Cerebellar nuclear complex (tissue), 1 donor: Measurements from ENCODE around the gene NUSAP1.
"Not testable (repeated sequence)": the region's sequence is repeated elsewhere in the genome, so short reads cannot be mapped to it uniquely, and the experiment has no call there.

ENCODE experiments used
- DNase-seq, 2 experiments: peaks; one replicate each; lab custom pipeline; 2025; lab: John Stamatoyannopoulos, UW

NUSAP1 gene

GRCh38 chr15:41333026-41333562 lies 413 bp downstream of the NUSAP1 start:
- DNase-seq = no peak

- no peak for DNase-seq
These were observed 1.8 kb downstream of the NUSAP1 start for GRCh38 chr15:41334293-41335120.

GRCh38 chr15:41336549-41336948 lies 3.9 kb downstream of the NUSAP1 start:
- DNase-seq = no peak

GRCh38 chr15:41337047-41337446 lies 4.4 kb downstream of the NUSAP1 start:
- no peak for DNase-seq

- DNase-seq = no peak
These were observed 5.2 kb downstream of the NUSAP1 start for GRCh38 chr15:41337631-41338522.

GRCh38 chr15:41340189-41340695 lies 7.6 kb downstream of the NUSAP1 start:
- no peak for DNase-seq

GRCh38 chr15:41341519-41341918 lies 8.8 kb downstream of the NUSAP1 start:
- no peak for DNase-seq

GRCh38 chr15:41347236-41347635 lies 14.6 kb downstream of the NUSAP1 start:
- DNase-seq = no peak

DNA sequence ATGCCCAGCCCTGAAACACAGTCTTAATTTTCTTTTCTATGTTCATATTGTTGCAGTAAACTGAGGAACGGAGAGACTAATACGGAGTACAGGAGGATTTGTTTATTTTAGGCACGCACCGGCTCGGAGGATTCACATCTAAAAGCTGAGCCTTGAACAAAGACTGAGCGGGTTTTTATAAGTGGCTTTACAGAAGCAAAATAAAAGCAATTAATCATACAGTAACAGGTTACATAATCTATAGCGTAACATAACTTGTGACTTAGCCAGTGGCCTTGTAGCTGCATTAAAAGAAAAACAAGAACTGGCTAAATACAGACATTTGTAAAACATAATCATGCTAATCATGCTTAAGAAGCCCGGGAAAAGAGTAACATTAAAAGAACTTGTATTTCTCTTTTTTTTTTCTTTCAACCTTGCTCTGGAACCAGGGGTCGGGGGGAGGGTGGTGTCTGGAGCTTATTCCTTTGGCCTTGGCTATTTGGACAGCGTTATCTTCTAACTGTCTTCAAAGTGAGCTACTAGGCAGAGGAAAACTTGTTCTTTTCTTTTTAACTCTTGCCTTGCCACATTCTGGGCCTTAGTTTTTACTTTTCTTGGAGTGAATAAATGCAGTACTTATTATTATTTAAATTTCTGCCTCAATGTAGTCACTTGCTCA lies 17.5 kb downstream of the NUSAP1 start:
- DNase-seq = no peak

DNA sequence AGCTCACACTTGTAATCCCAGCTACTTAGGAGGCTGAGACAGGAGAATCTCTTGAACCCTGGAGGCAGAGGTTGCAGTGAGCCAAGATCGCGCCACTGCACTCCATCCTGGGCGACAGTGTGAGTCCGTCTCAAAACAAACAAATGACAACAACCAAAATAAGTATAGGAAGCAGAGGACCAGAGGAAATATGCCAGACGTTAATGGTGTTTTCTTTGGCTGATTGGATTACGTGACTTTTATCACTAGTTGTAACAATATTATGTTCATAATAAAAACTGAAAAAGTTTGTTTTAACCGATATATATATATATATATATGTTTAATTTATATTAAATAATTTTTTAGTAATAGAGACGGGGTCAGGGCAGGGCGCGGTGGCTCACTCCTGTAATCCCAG lies 21.7 kb downstream of the NUSAP1 start:
- no peak for DNase-seq

DNA sequence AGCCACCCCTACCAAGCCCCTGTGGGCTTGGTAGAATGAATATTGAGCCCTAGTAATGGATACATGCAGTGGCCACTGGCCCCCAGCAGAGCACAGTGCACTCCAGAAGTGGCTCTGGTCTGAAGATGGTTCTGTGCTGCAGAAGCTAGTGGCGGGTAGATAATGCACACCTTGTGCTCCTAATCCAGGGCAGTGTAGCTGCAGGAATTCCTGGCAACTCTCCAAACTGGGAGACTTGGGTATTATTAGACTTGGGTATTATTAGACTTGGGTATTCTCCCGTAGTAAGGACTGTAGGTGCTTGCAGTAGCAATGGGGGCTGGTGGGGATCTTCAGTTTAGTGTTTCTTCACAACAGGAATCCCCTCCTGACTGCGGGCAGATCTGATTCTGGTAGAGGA lies 34.7 kb downstream of the NUSAP1 start:
- no peak for DNase-seq

DNA sequence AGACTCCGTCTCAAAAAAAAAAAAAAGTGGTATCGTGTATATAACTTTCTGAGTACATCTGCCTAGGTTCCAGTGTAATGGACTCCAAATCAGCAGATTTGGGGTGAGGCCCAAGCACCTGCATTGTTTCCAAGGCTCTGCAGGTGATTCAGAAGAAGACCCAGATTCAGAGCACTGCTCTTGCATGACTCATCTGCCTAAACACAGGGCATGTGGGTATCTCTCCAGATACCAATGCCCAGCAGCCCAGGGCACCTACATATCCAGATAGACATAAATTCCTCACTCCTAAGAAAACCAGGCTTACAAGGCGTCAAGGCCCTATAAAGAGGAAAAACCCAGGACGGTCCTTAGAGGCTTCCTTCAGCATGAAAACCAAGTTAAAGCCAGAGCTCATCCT lies 45.3 kb downstream of the NUSAP1 start:
- DNase-seq = no peak

GRCh38 chr15:41383974-41384749 lies 51.5 kb downstream of the NUSAP1 start:
- not testable (repeated sequence) for DNase-seq

- no peak for DNase-seq
These were observed 55.0 kb downstream of the NUSAP1 start for GRCh38 chr15:41387646-41388045.

DNA sequence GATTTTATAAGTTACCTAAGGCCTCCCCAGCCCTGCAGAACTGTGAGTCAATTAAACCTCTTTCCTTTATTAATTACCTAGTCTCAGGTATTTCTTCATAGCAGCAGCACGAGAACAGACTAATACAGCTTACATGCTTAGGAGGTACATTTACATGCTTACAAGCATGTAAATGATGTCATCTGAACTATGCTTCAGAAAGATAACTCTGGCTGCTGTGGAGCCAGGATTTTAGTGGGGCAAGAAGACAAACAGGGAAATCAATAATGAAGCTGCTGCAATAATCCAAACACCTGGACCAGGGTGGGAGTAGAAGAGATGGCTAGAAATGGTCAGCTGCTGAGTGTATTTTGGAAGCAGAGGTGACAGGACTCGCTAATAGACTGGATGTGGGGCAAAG lies 60.0 kb downstream of the NUSAP1 start:
- DNase-seq = no peak

DNA sequence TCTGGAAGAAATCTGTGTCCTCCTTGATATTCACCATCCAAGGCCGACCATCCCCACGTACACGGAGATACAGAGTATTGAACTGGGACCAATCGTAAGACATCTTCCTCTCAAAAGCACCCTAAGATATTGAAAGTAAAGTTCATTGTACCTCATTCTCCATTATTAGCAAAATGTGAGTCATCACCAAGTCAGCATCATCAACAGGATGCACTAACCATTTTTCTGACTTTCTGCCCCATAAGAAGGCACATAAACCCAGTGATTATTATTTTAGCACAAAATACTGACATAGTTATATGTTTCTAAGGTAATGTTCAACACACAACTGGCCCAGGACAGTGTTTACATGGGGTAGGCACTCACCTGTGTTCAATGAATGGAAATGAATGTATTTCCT lies 62.2 kb downstream of the NUSAP1 start:
- no peak for DNase-seq

- no peak for DNase-seq
These were observed 63.4 kb downstream of the NUSAP1 start for GRCh38 chr15:41396111-41396510.

- no peak for DNase-seq
These were observed 69.2 kb downstream of the NUSAP1 start for GRCh38 chr15:41401904-41402267.

- DNase-seq = no peak
These were observed 74.7 kb downstream of the NUSAP1 start for GRCh38 chr15:41407341-41407740.

DNA sequence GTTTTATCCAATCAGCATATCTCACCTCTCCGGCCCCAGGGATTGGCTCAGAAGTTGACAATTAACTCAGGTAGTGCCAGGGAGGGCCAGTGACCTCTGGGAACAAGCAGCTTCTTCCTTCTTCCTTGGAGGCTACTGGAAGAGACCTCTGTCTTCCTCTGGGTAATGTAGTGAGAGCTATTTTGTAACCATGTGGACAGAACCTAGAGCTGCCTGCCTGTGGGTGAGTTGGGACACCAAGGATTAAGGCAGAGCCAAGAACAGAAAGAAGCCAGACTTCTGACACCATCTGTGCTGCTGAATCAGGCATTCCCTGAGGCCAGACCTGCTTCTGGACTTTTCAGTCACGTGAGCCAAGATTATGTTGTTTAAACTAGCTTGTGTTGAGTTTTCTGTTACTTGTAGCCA lies 75.6 kb downstream of the NUSAP1 start:
- no peak for DNase-seq

DNA sequence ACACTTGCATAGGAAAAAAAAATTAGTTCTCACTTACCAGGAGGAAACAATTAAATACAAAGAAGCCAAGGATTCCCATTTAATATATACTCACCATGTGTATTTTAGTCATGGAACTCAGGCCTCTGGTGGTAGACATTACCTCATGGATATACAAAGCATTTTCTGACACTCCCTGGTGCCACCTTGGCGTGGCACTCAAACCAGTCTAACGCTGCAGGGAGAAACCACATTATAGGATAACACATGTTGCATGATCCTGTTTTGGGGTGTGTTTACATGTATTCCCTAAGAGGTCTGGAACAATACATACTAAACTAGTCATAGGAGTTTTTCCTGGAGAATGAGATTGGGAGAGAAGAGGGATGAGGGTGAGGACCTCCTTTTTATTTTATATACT lies 78.3 kb downstream of the NUSAP1 start:
- DNase-seq = no peak
